Activated T-helper 9 cell treated with anti-CD3 and anti-CD28 coated beads, Interleukin-2, amount 50 U/mL, for 16 hours (primary cell): ENCODE results near the gene RIPOR3.
"Not testable (repeated sequence)": the region's sequence is repeated elsewhere in the genome, so short reads cannot be mapped to it uniquely, and the experiment has no call there.

Experiments
- DNase-seq: peaks from one replicate; pipeline ENCODE4 v3.0.0-alpha.2; 2020; ENCODE audit warnings: low read depth

The RIPOR3 gene

DNA sequence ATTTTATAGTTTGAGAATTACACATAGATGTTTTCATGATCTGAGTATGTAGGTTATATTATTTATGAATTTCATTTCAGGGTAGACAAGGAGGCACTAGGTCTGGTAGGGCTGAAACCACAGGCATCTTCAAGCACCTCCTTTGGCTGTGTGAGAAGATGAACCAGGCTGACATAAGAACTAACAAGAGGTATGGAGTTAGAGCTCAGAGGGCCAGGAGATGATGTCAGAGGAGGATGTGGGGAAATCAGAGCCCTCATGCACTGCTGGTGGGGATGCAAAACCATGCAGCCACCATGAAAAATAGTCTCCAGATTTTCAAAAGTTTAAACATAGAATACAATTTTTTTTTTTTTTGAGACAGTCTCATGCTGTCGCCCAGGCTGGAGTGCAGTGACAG lies 13.6 kb upstream of the RIPOR3 start:
- DNase-seq = no peak

DNA sequence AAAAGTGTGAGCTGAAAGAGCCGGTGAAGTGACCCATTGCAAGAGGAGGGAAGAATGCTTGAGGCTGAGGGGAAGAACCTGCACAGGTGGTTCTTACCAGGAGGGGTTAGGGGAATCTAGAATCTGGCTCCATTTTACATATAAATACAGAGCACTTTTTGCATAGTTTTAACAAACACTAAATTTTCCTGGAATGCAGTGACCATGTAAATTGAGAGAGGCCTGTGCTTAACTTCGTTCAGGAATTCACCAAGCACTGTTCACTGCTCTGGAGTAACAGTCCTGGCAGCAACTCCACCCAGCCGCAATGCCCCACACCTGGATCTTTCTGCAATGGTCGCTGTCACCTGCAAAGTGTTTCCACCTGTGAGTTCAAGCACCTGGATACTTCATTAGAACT lies 13.2 kb upstream of the RIPOR3 start:
- no peak for DNase-seq

- DNase-seq = not testable (repeated sequence)
Observed at GRCh38 chr20:50703651-50704438, 12.5 kb upstream of the RIPOR3 start.

DNA sequence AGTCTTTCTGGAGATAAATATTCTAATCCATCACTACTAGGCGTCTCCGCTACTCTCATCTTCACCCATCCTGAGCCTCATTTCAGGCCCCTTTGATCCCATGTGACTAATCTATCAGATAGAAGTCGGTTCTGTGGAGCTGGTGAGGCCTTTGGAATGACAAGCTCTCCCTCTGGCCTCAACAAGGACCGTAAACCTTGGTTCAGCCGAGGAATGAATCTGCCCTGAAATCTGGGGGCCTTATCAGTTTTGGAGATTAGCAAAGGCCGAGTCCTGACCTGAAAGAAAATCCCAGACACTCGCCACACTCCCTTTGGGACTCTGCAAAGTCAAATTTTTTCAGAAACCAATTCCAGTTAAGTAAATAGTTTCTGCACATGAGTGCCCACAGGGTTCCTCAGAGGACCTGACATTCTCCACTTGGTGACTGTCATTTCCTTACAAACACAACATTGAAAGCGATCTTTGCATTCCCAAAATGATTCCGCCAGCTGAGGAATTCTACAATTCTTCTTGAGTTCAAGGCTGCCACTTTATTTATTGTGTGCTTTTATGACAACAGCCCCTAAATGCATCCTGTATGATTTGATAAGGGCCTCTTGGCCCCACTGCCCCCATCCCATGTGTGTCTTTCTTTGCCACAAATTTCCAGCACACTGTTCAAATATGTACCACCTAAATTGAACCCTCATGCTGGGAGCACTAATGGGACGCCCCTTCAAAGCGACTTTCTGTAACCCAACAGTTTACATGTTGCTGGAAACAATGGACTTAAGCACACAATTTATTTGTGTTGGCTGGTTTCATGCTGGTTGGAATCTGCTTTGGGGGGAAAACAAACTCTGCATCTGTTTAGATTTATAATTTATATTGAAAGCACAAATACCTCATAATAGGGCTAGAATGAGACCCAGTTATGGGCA lies 10.0 kb upstream of the RIPOR3 start:
- no peak for DNase-seq

DNA sequence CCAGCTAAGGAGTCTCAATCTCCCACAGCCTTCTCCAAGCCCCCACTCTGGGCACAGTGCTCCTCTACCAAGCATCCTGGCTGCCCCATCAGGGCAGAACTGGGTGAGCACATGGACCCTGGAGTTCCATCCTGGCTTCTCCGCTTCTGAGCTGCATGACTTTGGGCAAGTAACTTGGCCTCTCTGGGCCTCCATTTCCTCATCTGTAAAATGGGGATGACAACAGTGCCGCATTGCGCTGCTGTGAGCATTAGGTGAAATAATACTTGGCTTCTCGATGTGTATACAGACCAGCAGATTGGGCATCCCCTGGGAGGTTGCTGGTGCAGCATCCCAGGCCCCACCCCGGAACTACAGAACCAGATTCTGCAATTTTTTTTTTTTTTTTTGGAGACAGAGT lies 8.3 kb upstream of the RIPOR3 start:
- no peak for DNase-seq

- DNase-seq = not testable (repeated sequence)
Observed at GRCh38 chr20:50698255-50698654, 6.9 kb upstream of the RIPOR3 start.

DNA sequence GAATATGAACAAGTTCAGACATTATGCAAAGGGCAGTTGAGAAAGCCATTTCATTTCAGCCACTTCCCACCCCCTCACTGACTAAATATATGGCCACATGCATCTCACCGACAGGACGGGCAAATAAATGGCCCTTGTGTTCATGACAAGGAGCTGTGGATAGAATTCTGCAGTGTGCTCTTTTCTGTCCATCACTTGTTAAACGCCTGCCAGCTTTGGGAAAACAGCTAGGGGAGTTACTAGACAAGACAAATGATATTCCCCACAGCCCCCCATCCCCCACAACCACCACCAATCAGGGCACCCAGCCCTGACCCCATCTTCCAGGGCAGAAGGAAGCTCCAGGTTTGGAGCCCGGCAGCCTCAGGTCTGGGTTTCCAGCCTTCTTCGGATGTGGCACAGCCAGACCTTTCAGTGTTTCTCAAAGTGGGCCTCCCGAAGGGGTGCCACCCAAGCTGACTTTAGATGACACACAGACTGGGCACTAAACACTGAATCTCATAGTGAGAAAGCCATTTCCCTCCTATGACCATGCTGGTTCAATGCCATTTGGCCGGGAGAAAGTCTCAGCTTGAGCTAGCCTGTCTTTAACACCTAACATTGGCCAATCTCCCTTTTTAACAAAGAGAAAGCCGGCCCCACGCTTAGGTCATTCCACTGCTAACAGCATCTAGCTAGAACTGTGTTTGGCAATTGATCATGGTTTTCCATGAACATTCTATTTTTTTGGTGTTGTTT lies 4.0 kb upstream of the RIPOR3 start:
- DNase-seq = no peak

DNA sequence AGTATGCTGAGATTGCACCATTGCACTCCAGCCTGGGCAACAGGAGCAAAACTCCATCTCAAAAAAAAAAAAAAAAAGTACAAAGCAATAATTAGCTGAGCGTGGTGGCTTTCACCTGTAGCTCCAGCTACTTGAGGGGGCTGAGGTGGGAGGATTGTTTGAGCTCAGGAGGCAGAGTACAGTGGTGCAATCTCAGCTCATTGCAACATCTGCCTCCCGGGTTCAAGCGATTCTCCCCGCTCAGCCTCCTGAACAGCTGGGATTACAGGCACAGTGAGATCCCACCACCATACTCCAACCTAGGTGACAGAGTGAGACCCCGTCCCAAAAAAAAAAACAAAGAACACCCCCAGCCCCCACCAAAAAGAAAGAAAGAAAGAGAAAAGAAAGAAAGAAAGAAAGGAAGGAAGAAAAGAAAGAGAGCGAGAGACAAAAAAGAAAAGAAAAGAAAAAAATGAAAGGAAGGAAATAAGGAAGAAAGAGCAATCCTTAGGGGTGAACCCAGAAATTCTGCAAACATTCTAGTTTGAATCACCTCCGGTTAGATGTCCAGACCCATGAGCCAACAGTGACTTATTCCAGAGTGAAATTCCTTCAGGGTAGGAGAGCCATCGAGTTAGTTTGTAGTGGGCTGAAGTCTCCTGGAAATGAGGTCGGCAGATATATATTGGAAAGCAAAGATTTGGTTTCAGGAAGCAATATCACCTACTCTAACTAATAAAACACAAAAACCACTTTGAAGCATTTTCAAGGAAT lies 3.2 kb upstream of the RIPOR3 start:
- DNase-seq = no peak

- no peak for DNase-seq
Observed at GRCh38 chr20:50693001-50693400, 1.7 kb upstream of the RIPOR3 start.

- no peak for DNase-seq
Observed at GRCh38 chr20:50692552-50692933, 1.2 kb upstream of the RIPOR3 start.

- DNase-seq = no peak
Observed at GRCh38 chr20:50691573-50692551, 520 bp upstream of the RIPOR3 start.

- DNase-seq = no peak
Observed at GRCh38 chr20:50689864-50690649, 1.3 kb downstream of the RIPOR3 start.

DNA sequence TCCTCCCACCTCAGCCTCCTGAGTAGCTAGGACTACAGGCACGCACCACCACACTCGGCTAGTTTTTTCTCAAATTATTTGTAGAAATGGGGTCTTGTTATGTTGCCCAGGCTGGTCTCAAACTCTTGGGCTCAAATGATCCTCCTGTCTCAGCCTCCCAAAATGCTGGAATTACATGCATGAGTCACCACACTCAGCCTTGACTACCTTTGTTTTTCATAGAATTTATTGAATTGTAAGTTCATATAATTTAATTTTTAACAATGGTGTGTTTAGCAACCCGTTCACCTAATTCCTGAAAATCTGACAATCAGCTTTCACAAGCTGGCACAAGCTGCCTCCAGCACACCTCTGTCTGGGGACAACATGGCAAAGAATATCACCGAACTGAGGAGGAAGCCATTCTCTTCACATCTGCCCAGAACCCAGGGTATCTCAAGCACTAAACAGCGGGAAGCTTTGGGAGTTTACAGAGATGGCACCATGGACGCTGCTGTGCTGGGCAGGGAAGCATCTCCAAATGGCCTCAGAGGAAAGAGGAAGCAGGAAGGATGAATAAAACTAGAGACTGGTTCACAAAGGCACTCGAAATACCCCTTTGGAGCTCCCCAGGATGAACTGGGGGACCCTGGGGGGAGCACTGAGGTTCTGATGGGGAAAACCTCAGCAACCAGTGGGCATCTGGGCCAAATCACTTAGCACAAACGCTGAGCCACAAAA lies 2.9 kb downstream of the RIPOR3 start:
- DNase-seq = no peak

GRCh38 chr20:50686821-50687220 lies 4.5 kb downstream of the RIPOR3 start:
- no peak for DNase-seq

DNA sequence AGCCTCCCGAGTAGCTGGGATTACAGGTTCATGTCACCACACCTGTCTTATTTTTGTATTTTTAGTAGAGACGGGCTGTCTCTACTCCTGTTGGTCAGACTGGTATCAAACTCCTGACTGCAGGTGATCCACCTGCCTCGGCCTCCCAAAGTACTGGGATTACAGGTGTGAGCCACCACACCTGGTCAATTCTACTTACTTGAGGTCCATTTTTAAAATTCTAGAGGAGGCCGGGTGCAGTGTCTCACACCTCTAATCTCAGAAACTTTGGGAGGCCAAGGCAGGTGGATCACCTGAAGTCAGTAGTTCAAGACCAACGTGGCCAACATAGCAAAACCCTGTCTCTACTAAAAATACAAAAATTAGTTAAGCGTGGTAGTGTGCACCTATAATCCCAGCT lies 7.8 kb downstream of the RIPOR3 start:
- DNase-seq = no peak

DNA sequence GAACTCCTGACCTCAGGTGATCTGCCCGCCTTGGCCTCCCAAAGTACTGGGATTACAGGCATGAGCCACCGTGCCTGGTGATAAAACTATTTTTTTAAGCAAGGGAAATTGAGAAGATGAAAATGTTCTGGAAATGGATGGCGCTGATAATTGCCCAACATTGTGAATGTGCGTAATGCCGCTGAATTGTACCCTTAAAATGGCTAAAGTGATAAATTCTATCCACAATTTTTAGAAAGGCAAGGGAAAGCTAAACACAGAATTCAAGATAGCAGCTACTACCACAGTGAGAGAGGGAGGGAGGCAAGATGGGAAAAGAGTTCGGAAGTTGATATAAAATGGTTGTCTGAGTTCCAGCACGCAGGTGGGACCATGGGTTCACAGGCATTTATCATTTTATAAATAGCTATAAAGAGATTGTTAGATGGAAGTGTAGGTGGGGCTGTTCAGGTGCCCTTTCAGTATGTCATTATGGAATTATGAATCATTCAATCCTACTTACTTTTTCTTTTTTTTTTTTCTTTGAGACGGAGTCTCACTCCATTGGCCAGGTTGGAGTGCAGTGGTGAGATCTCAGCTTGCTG lies 8.3 kb downstream of the RIPOR3 start:
- no peak for DNase-seq

GRCh38 chr20:50682065-50682464 lies 9.3 kb downstream of the RIPOR3 start:
- DNase-seq = no peak

DNA sequence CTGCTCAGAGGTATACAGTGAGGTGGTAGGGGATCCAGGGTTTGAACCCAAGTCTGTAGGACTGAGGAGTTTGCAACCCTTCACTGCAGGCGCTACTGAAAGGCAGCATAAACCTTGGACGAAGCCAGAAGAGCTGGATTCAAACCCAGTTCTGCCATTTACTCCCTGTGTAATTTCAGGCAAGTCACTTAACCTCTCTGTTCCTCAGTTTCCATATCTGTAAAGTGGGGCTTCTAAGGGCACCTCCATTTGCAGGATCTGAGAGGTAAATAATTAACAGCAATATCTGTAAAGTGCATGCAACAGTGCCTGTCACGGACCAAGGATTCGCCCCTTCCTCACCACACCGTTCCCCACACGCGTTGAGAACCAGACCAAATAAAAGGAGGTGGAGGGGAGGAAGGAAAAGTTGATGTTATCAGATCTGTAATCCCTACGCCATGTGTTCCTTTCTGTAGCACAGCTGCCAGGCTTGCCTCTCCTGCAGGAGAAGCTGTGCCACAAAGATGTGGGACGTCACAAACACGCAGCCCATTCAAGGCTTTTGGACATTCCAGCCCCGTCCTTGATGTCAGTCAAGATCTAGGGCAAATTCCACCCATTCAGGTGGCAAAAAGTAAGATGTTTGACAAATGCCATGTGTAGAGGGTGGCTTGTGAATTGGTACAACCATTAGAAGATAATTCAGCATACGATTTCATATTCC lies 9.8 kb downstream of the RIPOR3 start:
- DNase-seq = no peak
